Stimulated activated naive CD8-positive, alpha-beta T cell treated with anti-CD3 and anti-CD28 coated beads, Interleukin-15, amount 100 ng/mL, for 72 hours (primary cell): ENCODE data around the gene ASB16.

Experiments
- ATAC-seq: fragments of 150-1000 bp; cut with Tn5 transposase; 2 replicates; pipeline ENCODE4 v1.10.0; 2021; ENCODE audit warnings: mild to moderate bottlenecking, moderate library complexity
- DNase-seq, 2 donors: peaks; one replicate each; pipeline ENCODE4 v3.0.0; 2021 to 2022
- H3K27ac Mint-ChIP-seq, 2 donors: one replicate each; pipeline ENCODE4 v1.8.0; 2022; ENCODE audit warnings: mild to moderate bottlenecking in 2 of 2, mixed read lengths in 2 of 2, moderate library complexity in 2 of 2
- H3K27me3 Mint-ChIP-seq: one replicate; pipeline ENCODE4 v1.8.0; 2022; ENCODE audit warnings: mixed read lengths
- H3K4me1 Mint-ChIP-seq: one replicate; pipeline ENCODE4 v1.8.0; 2022; ENCODE audit warnings: mild to moderate bottlenecking, mixed read lengths
- H3K4me3 Mint-ChIP-seq, 2 donors: one replicate each; pipeline ENCODE4 v1.8.0; 2022; ENCODE audit warnings: mild to moderate bottlenecking in 2 of 2, mixed read lengths in 2 of 2, moderate library complexity in 1 of 2
- H3K9me3 Mint-ChIP-seq, 2 donors: one replicate each; pipeline ENCODE4 v1.8.0; 2022; ENCODE audit warnings: mixed read lengths in 2 of 2

The ASB16 gene

GRCh38 chr17:44174427-44174826 lies 3.9 kb downstream of the ASB16 start:
- H3K27me3 Mint-ChIP-seq, result no peaks in the 10 kb centered on the region
- no peak overlapping the region for H3K27ac Mint-ChIP-seq
- ATAC-seq (no peak), DNase-seq (no peak)
- H3K9me3 Mint-ChIP-seq, result no peaks in the 10 kb centered on the region
- H3K4me1 Mint-ChIP-seq, result peaks cover 5% of the 10 kb centered on the region
- H3K4me3 Mint-ChIP-seq, result no peak overlapping the region

- no peaks in the 10 kb centered on the region for H3K27me3 Mint-ChIP-seq
- DNase-seq (no peak), ATAC-seq (peak; percentile 23)
- H3K27ac Mint-ChIP-seq, result no peak overlapping the region
- no peak overlapping the region for H3K4me3 Mint-ChIP-seq
- no peaks in the 10 kb centered on the region for H3K9me3 Mint-ChIP-seq
- H3K4me1 Mint-ChIP-seq, result peaks cover 5% of the 10 kb centered on the region
Measured at GRCh38 chr17:44176257-44176656, 5.8 kb downstream of the ASB16 start.

GRCh38 chr17:44176671-44177501 lies 6.4 kb downstream of the ASB16 start:
- Mint-ChIP-seq H3K4me1 (peaks cover 5% of the 10 kb centered on the region), H3K27ac (peak overlapping the region in 1 of 2 donors; percentile 92), H3K4me3 (no peak overlapping the region), H3K9me3 (no peaks in the 10 kb centered on the region), H3K27me3 (no peaks in the 10 kb centered on the region)
- ATAC-seq (peak; percentile 35), DNase-seq (no peak)

GRCh38 chr17:44177640-44178039 lies 7.1 kb downstream of the ASB16 start:
- Mint-ChIP-seq H3K27ac (peak overlapping the region in 1 of 2 donors; percentile 57), H3K27me3 (no peaks in the 10 kb centered on the region), H3K4me3 (no peak overlapping the region), H3K4me1 (peaks cover 5% of the 10 kb centered on the region), H3K9me3 (no peaks in the 10 kb centered on the region)
- peak; percentile 28 for ATAC-seq
- no peak for DNase-seq

GRCh38 chr17:44178133-44178532 lies 7.6 kb downstream of the ASB16 start:
- peaks cover 5% of the 10 kb centered on the region for H3K4me1 Mint-ChIP-seq
- no peak for ATAC-seq
- H3K27ac Mint-ChIP-seq, result no peak overlapping the region

GRCh38 chr17:44183024-44183423 lies 12.5 kb downstream of the ASB16 start:
- Mint-ChIP-seq H3K9me3 (no peaks in the 10 kb centered on the region), H3K27ac (peak overlapping the region in 1 of 2 donors; percentile 27), H3K27me3 (no peaks in the 10 kb centered on the region), H3K4me1 (peaks cover 35% of the 10 kb centered on the region), H3K4me3 (no peak overlapping the region)
- no peak for ATAC-seq
- no peak for DNase-seq

More at GRCh38 chr17:44178133-44178532, 7.6 kb downstream of the ASB16 start:
- H3K4me3 Mint-ChIP-seq, result no peak overlapping the region
- DNase-seq, result no peak
- H3K27me3 Mint-ChIP-seq, result no peaks in the 10 kb centered on the region
- no peaks in the 10 kb centered on the region for H3K9me3 Mint-ChIP-seq

- DNase-seq, result no peak
- Mint-ChIP-seq H3K4me3 (peak overlapping the region in 1 of 2 donors; percentile 21), H3K27me3 (no peaks in the 10 kb centered on the region), H3K27ac (peak overlapping the region in 1 of 2 donors; percentile 72), H3K4me1 (peaks cover 48% of the 10 kb centered on the region), H3K9me3 (no peaks in the 10 kb centered on the region)
- ATAC-seq, result no peak
Measured at GRCh38 chr17:44184212-44184810, 13.8 kb downstream of the ASB16 start.

- peak; percentile 92 for ATAC-seq
- peaks cover 48% of the 10 kb centered on the region for H3K4me1 Mint-ChIP-seq
- no peaks in the 10 kb centered on the region for H3K9me3 Mint-ChIP-seq
Measured at GRCh38 chr17:44186307-44187130, 16.0 kb downstream of the ASB16 start, which contains the start of gene TMUB2. Gene TMUB2 (plus strand): TSS chr17:44186972. CDS start chr17:44187709, 737 bp downstream.

GRCh38 chr17:44187131-44187899 lies 16.8 kb downstream of the ASB16 start:
- Mint-ChIP-seq H3K27ac (peak overlapping the region; percentile 99), H3K27me3 (no peaks in the 10 kb centered on the region), H3K4me3 (peak overlapping the region; percentile 98 to 99), H3K9me3 (no peaks in the 10 kb centered on the region), H3K4me1 (peaks cover 48% of the 10 kb centered on the region)
- DNase-seq (no peak), ATAC-seq (peak; percentile 68)

More at GRCh38 chr17:44186307-44187130, 16.0 kb downstream of the ASB16 start, which contains the start of gene TMUB2:
- peak; percentile 99 for DNase-seq
- Mint-ChIP-seq H3K27ac (peak within 1 kb of the TSS; percentile 99), H3K27me3 (no peaks in the 10 kb centered on the region), H3K4me3 (peak within 1 kb of the TSS; percentile 98 to 99)

GRCh38 chr17:44188576-44189403 lies 18.3 kb downstream of the ASB16 start:
- Mint-ChIP-seq H3K9me3 (no peaks in the 10 kb centered on the region), H3K4me3 (peak overlapping the region; percentile 98 to 99), H3K27ac (no peak overlapping the region), H3K27me3 (no peaks in the 10 kb centered on the region), H3K4me1 (peaks cover 41% of the 10 kb centered on the region)
- ATAC-seq (no peak), DNase-seq (no peak)

GRCh38 chr17:44190481-44190880 lies 20.0 kb downstream of the ASB16 start:
- DNase-seq (no peak), ATAC-seq (no peak)
- H3K4me1 Mint-ChIP-seq, result peaks cover 24% of the 10 kb centered on the region
- peak overlapping the region in 1 of 2 donors; percentile 38 for H3K27ac Mint-ChIP-seq
- no peaks in the 10 kb centered on the region for H3K27me3 Mint-ChIP-seq
- H3K9me3 Mint-ChIP-seq, result no peaks in the 10 kb centered on the region
- no peak overlapping the region for H3K4me3 Mint-ChIP-seq

- peaks cover 21% of the 10 kb centered on the region for H3K4me1 Mint-ChIP-seq
- DNase-seq (no peak), ATAC-seq (no peak)
- H3K9me3 Mint-ChIP-seq, result no peaks in the 10 kb centered on the region
- H3K27me3 Mint-ChIP-seq, result no peaks in the 10 kb centered on the region
- no peak overlapping the region for H3K4me3 Mint-ChIP-seq
- H3K27ac Mint-ChIP-seq, result peak overlapping the region in 1 of 2 donors; percentile 72
Measured at GRCh38 chr17:44191369-44191768, 20.9 kb downstream of the ASB16 start.

GRCh38 chr17:44191941-44192496 lies 21.5 kb downstream of the ASB16 start:
- no peak for DNase-seq
- H3K27ac Mint-ChIP-seq, result peak overlapping the region in 1 of 2 donors; percentile 34
- H3K9me3 Mint-ChIP-seq, result no peaks in the 10 kb centered on the region
- peaks cover 26% of the 10 kb centered on the region for H3K4me1 Mint-ChIP-seq
- no peak for ATAC-seq
- H3K4me3 Mint-ChIP-seq, result no peak overlapping the region
- H3K27me3 Mint-ChIP-seq, result no peaks in the 10 kb centered on the region

- Mint-ChIP-seq H3K4me1 (peaks cover 32% of the 10 kb centered on the region), H3K27me3 (no peaks in the 10 kb centered on the region), H3K27ac (peak overlapping the region; percentile 94 to 96), H3K4me3 (no peak overlapping the region), H3K9me3 (no peaks in the 10 kb centered on the region)
- ATAC-seq (no peak), DNase-seq (no peak)
Measured at GRCh38 chr17:44192750-44193149, 22.2 kb downstream of the ASB16 start.
